ENCODE measurements around the gene FAM149B1.

FAM149B1 gene

DNA sequence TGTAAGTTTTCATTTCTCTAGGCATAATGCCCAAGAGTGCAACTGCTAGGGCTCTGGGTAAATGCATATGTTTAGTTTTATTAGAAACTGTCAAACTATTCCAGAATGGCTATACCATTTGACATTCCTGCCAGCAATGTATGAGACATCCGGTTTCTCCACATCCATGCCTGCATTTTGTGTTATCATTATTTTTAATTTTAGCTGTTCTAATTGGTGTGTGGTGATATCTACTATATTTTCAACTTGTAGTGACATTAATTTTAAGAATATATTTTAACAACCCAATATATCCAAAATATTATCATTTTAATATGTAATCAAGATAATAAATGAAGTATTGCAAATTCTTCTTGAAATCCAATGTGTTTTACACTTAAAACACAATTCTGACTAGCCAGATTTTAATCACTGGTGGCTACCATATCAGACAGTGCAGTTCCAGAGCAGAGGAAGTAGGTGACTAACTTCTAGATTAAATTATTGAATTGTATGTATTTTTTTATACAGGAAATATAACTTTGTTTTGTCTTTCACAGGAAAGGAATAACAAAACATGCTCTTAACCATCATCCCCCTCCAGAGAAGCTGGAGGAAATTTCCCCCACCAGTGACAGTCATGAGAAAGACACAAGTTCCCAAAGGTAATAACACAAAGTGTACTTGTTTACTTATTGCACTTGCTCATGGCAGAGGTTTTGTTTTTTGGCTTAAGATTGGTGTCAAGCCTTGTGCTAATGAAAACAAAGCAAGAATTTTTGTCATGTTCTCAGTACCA is 6.4 kb downstream of the FAM149B1 start:
- no peak for DNase-seq

DNA sequence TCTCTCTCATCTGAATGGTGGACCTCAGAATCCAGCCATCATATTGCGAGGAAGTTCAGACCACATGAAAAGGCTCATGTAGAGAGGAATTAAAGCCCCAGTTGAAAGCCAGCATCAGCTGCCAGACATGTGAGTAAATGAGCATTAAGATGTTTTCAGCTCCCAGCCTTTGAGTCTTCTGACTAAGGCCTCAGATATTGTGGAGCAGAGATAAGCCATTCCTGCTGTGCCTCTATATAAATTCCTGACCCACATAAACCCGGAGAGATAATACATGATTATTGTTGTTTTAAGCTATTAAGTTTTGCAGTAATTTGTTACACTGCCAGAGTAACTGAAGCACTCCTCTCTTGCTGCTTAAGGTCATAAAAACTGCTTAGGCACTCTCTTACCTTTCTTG is 14.6 kb downstream of the FAM149B1 start:
- no peak for DNase-seq

DNA sequence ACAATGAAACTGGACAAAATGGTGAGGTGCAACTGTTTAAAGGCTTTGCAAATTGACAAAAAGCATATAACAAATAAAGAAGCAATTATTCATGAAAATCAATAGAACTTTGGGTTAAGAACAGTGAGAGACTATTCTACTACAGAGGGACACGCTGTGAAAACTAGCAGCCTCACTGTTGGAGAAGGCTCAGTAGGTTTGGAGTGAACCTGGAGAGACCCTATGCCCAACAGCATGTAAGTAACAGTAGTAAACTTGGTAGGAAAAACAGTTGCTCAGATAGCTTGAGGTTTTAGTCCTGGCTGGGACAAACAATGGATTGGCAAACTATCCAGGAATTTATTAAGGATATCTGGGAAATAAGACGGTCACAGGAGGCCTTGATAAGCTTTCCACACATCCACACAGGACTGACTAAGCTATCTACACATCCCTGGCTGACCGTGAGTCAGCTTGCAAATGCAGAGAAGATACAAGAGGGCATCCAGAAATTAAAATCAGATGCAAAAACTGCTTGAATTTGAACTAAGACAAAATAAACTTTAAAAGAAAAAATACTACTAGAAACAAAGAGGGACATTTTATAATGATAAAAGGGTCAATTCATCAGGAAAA is 15.9 kb downstream of the FAM149B1 start:
- no peak for DNase-seq

DNA sequence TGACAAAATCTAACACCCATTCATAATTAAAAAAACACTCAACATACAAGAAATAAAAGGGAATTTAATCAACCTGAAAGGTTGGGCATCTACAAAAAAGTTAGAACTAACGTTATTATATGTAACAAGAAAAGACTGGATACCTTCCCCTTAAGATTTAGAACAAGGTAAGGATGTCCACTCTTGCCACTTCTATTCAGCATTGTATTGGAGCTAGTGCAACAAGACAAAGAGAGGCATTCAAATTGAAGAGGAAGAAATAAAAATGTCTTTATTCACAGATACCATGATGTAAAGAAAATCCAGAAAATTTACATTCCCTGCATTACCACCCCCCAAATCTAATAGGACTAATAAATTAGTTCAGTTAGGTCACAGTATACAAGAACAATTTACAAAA is 18.3 kb downstream of the FAM149B1 start:
- no peak for DNase-seq

DNA sequence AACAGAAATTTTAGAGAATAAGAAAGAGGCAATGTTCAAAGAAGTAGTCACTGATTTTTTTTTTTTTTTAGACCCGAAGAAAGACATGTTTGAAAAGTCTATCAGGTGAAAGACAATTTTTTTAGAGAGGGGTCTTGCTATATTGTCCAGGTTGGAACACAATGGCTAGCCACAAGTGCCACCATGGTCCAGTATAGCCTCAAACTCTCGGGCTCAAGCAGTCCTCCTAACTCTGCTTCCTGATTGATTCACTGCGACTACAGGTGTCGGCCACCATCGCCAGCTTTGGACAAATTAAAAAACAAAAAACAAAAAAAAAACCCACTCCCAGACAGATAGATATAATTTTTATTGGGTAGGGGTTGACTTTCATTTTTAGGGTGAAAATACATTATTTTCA is 22.3 kb downstream of the FAM149B1 start:
- DNase-seq = no peak

DNA sequence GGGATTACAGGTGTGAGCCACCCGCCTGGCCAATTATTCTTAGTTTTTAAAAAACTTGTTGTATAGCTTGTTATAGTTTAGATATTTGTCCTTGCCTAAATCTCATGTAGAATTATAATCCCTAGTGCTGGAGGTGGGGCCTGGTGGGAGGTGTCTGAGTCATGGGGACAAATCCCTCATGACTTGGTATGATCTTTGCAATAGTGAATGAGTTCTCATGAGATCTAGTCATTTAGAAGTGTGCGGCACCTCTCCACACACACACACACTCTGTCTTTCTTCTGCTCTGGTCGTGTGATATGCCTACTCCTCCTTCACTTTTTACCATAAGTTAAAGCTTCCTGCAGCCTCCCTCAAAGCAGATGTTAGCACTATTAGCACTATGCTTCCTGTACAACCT is 37.2 kb downstream of the FAM149B1 start:
- no peak for DNase-seq

DNA sequence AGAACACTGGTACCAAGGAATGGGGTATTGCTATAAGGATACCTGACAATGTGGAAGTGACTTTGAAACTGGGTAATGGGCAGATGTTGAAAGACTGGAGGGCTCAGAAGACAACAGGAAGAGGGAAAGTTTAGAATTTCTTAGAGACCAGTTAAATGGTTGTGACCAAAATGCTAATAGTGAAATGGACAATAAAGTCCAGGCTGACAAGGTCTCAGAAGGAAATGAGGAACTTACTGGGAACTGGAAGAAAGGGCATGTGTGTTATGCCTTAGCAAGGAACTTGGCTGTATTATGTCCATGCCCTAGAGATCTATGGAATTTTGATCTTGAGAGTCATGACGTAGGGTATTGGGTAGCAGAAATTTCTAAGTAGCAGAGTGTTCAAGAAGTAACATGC is 38.0 kb downstream of the FAM149B1 start:
- DNase-seq = no peak

DNA sequence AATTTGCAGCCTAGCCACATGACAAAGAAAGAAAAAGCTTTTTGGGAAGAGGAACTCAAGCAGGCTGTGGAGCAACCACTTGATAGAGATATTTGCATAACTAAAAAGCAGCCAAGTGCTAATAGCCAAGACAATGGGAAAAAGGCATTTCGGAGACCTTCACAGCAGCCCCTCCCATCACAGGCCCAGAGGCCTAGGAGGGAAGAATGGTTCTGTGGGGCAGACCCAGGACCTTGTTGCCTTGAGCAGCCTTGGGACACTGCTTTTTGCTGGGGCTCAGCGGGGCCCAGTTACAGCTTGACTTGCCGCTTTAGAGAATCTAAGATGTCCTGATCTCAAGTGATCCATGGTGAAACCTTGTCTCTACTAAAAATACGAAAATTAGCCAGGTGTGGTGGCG is 38.5 kb downstream of the FAM149B1 start:
- no peak for DNase-seq

DNA sequence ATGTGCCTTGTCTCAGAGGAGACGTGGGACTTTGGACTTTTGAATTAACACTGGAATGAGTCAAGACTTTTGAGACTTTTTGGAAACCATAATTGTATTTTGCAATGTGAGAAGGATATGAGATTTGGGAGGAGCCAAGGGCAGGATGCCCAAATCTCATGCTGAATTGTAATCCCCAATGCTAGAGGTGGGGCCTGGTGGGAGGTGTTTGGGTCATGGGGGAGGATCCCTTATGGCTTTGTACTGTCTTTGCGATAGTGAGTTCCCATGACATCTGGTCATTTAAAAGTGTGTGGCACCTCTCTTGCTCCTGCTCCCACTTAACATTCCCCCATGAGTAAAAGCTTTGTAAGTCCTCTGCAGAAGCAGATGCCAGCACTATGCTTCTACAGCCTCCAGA is 40.0 kb downstream of the FAM149B1 start:
- no peak for DNase-seq

DNA sequence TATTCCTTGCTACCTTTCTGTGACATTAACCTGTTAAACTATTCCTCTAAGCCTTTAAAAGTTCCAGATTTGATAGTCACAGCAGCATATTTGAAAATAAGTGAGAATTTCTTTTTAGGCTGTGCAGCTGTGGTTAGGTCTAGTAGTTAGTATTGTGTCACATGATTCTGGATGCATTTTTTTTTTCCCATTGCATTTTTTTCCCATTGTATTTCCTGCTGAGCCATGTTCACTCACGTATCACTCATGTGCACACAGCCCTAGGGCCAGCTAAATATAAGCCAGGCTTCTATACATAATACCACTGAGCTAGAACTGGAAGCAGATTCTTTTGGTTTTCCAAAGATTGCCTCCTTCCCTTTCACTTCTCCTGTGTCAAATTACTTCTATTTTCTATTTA is 41.8 kb downstream of the FAM149B1 start:
- no peak for DNase-seq

DNA sequence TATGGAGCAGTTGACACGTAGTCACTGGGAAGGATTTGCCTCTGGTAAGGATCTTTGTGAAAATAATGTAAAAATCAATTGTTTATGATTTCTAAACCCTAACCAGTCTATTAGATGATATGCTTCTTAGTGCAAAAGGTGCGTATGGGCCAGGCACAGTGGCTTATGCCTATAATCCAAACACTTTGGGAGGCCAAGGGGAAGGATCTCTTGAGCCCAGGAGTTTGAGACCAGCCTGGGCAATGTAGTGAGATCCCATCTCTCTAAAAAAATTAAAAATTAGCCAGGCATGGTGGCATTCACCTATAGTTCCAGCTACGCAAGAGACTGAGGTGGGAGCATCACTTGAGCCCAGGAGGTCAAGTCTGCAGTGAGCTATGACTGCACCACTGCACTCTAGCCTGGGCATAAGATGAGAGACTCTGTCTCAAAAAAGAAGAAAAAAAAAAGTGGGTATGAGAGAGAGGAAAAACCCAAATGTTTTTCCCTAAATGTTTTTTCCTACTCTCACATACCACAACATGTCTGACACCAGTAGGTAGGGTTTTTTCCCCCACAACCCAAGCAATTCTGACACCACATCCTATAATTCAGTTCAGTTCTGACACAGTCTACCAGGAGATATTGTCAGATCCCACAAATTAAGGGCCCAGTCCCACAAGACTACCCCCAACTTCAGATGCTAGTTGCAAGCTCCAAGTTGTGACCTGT is 42.6 kb downstream of the FAM149B1 start:
- DNase-seq = no peak

DNA sequence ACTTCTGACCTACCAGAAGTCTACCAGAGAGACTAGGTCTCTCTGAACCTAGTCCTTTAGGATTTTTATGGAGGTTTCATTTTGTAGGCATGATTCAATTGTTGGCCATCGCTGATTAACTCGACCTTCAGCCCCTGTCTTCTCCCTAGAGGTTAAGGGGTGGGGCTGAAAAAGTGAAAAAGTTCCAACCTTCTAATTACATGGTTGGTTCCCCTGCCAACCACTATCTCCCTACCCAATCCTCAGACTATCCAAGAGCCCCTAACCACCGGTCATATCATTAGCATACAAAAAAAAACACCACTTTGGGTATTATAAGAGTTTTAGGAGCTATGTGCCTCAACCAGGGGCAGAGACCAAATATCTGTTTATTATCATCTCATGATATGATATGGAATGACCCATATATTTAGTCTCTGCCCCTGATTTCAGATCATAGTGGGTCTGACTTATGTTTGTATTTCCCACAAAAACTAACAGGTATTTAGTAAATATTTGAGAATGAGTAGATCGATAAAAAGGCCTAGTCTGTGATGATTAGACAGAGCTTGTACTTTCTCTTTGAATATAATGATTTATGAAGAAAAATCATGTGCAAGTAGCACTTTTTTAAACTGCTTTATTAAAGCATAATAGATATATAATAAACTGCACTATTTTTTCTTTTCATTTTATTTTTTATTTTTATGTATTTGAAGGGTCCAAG is 43.3 kb downstream of the FAM149B1 start:
- DNase-seq = no peak

DNA sequence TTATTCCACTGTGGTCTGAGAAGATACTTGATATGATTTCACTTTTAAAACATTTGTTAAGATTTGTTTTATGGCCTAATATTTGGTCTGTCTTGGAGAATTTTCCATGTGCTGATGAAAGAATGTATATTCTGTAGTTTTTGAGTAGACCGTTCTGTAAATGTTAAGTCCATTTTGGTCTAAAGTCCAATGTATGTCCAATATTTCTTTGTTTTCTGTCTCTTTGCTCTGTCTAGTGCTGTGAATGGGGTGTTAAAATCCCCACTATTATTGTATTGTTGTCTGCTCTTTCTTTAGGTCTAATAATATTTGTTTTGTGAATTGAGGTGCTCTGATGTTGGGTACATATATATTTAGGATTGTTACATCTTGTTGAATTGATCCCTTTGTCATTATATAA is 47.8 kb downstream of the FAM149B1 start:
- no peak for DNase-seq

DNA sequence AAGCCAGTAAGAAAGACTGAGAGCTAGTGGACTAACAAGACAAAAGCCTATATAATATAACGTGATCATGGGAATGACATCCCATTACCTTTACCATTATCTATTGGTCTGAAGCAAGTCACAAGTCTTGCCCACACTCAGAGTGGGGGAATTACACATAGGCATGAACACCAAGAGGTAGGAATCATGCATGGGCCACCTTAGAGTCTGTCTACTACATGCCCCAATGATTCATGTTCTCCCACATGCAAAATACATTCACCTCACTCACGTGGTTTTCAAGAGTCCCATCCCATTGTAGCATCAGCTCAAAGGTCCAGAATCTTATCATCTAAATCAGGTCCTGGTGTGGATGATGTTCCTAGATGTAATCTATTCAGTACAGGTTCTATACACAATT is 49.7 kb downstream of the FAM149B1 start:
- DNase-seq = no peak

DNA sequence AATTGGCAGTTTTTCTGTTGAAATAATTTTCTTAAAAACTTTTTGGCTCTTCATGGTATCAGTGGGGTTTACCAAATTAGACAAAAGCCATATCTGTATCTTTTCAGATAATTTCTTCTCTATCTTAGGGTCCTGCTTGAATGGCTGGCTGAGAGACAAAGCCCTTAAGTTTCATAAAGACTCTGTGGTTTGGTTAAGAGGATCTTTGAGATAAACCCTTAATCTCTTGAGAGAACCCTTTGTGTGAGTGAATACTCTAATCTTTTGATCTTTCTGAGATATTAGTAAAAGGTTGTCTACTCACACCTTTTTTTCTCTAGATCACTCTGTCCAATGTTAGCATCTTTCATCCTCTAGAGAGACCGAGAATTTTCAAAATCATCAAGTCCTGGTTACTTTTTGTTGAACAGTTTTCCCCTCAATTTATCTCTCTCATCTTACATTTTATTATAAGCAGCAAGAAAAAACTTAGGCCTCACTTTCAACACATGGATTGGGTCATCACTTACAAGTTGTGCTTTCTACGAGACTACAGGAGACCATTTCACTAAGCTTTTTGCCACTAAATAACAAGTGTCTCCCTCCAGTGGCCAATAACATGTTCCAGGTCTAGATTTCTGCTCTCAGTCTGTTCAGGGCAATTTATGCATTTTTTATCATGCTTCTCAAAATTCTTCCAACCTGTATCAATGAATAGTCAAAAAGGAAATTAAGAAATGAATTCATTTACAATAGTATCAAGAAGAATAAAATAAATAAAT is 50.7 kb downstream of the FAM149B1 start:
- DNase-seq = no peak

DNA sequence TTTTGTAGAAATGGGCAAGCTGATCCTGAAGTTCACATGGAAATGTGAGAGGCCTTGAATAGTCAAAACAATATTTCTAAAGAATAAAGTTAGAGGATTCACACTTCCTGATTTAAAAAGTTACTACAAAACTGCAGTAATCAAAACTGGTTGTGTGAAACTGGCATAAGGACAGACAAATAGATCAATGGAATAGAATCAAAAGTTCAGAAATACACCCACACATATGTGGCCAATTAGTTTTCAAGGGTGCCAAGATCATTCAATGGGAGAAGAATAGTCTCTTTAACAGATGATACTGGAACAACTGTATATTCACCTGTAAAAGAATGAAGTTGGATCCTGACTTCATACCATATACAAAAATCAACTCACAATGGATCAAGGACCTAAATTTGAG is 51.5 kb downstream of the FAM149B1 start:
- DNase-seq = no peak

DNA sequence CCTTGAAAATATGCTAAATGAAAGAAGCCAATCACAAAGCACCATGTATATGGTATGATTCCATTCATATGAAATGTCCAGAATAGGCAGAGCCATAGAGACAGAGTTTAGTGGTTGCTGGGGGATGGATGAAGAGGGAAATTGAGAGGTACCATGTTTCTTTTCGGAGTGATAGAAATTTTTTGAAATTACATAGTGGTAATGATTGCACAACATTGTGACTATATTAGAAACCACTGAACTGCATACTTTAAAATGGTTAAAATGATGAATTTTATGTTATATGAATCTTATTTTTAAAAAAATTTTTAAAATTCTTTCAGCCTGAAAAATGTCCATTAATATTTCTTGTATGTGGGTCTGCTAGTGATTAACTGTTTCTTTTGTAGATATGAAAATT is 53.1 kb downstream of the FAM149B1 start:
- DNase-seq = no peak

DNA sequence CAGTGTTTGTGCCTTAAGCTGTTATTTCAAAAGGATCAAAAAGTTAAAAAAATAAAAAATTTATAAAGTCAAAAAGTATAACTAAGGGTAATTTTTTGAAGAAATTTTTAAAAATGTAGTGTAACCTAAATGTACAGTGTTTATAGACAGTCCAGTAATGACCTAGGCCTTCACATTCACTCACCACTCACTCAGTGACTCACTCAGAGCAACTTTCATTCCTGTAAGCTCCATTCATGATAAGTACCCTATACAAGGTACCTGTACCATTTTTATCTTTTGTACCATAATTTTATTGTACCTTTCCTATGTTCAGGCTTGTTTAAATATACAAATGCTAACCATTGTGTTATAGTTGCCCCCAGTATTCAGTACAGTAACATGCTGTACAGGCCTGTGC is 57.6 kb downstream of the FAM149B1 start:
- DNase-seq = no peak

DNA sequence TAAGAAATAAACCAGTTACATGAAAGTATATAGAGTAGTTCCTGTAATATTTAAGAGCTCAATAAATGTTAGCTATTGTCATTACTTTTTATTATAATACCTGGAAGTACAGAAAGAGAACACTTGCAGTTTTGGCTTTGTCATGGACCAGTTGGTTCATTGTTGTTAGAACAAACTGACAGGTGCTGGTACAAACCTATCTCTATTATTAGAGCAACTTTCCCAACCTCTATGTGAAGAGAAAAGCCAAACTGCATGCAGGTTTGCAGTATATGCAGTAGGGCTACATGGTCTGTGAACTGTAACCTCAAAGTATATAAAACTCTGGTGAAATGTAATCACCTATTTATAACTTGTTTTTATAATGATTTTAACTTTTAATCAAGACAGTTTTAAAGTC is 58.7 kb downstream of the FAM149B1 start:
- no peak for DNase-seq

DNA sequence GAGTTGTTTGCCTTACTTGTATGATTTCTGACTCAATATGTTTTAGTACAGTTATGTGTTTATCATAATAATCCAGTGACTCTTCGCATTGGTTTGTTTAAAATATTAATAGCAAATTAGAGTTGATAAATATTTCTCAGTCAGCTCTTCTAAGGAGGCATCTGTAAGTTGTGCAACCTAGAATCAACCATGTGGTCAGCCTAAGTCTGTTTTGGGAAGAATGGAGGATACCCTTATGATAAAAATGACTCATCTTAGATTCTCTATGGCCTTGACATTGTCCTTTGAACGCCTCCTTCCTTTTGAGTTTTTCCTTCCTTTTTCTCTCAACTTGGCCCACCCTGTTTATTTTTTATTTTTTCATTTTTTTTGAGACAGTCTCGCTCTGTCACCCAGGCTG is 60.3 kb downstream of the FAM149B1 start:
- no peak for DNase-seq

DNA sequence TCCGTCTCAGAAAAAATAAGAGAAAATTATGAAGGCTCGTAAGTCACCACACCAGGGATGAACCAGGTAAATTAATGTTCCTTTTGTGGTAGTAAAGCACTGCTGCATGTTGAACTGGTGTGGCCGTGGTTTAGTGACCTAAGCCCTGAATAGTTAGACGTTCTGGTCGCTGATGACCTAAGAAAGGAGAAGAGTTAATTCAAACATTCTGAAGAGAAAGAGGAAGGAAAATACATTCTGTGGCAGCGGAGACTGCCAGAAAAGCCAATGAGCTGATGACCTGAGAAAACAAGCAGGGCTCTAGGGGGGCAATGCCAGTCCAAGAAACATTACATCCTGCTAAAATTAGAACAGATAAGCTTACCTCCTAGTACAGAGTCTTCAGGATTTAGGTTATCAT is 61.6 kb downstream of the FAM149B1 start:
- DNase-seq = no peak

DNA sequence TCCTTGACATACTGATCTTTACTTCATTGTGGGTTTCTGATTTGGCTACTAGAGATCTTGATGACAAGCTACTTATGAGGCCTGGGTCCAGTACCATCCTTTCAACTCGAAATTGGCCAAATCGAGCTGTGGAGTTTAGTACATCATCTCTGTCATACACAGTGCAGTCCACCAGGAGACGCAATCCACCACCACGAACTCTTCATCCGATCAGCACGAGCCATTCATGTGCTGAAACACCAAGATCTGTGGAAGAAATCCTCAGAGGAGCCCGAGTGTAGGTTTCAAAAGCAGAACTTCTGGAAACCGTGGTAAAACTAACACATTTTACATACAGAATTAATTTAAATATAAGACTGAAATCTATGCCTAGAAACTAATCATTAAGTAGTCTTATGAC is 65.0 kb downstream of the FAM149B1 start:
- DNase-seq = no peak

DNA sequence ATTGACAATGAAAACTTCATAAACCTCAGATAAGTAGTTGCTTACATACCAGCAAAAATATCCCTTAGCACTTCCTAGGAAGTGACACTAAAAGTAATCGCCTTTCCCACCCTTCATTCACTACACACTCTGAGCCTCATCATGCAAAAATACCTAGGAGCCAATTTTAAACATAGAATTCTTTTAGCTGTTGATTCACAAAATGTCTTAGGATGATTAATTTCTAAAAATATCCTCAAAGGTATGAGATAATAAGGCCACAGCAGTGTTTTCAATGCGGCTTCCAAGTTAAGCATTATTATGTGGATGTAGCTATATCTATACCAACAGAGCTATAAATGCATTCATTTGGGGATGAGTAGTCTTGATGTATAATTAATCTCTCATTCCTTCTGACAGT is 66.0 kb downstream of the FAM149B1 start:
- DNase-seq = no peak

Measured in right hindlimb (tissue), 1 donor.